ENCODE results near the gene NLRP5.
"Not testable (repeated sequence)": the region's sequence is repeated elsewhere in the genome, so short reads cannot be mapped to it uniquely, and the experiment has no call there.

NLRP5 gene

GRCh38 chr19:56079609-56080008 lies 93.0 kb downstream of the NLRP5 start:
- DNase-seq, result no peak

DNA sequence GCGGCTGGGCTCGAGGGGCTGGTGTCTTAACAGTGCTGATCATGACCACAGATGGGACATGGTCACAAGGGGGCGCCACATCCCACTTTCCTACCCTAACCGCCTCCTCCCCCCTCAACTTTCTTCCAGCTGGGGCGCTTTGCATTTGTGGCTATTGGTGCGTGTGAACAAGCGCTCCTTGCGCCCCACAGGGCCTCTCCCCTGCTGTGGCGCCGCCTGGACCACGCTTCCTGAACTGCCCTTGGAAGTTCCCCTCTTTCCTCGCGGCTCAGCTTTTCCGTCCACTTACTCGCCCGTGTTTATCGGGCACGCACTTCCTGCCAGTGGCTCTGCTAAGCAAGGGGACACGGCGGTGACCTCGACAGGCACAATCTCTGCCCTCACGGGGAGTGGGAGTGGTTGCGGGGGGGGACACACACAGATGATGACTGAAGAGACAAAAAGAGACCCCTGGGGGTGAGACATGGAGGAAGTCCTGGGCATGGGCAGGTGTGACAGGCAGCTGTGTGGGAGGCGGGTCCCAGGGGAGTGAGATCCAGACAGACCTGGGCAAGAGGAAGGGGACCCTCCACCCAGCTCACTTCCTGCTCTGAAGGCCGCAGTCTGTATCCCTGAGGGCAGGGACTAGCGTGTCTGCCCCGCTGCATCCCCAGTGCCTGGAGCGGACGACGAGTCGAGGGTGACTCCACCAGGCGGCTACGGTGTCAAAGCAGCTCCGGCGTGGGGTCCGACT lies 94.3 kb downstream of the NLRP5 start:
- DNase-seq, result peak; percentile 40 to 90

GRCh38 chr19:56083668-56084067 lies 97.1 kb downstream of the NLRP5 start:
- no peak for DNase-seq

DNA sequence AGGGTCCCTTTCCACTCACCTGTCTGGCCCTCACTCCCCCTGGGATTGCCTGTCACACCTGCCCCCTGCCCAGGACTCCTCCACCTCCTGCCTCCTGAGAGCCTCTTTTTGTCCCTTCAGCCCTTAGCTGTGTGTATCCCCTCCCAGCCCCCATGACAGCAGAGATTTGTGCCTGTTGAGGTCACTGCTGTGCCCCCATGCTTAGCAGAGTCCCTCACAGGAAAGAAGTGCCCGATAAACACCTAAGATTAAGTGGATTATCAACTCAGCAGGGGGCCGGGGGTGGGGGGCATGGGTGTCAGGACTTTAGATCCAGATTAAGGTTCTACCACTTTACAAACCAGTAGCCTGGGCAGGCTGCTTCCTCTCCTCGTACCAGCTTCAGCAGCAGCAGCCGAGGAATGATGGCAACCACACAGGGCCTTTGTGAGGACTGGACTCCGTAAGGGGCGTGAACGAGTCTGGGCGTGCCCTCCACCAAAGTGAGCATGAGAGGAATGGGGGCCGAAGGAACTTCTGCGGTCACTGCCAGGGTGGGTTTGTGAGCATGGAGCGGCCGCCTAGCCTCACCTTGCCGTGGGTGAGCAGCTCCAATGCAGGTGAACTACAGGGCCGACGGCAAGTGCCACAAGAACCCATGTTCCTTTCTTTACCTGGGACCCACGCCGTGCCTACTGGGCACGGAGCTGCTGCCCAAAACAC lies 98.4 kb downstream of the NLRP5 start:
- no peak for DNase-seq

GRCh38 chr19:56085571-56086275 lies 99.1 kb downstream of the NLRP5 start:
- no peak for DNase-seq

DNA sequence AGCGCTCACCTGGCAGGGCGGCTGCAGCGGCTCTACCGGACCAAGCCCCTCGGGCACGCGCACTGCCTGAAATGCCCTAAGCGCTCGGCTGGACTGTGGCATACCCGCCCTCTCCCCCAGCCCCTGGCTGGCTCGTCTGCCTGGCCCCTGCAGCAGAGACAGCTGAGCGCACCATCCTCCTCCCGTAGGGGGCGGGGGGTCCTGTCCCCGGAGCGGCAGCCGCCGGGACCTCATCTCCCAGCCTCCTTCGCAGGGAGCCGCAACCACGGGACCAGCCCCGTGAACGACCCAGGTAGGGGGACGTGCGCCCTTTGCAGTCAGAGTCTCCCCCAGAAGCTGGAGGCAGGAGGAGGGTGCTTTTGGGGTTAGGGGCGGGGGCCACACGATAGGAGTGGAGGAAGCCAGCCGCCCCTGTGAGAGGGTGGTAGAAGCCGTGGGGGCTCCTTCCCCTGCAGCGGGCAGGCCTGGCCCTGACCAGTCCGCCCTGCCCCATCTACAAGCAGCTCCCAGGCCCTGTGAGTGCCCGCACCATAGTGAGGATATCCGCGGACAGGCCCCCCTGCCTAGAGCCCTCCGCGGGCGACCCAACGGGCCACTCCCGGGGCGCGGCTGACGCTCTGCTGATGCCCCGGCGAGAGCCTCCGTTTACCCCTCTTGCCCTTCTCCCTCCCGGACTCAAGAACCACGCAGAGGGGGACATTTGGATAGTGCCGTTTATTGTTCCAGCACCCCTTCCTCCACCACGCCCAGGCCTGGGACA lies 100.3 kb downstream of the NLRP5 start:
- DNase-seq, result no peak

DNA sequence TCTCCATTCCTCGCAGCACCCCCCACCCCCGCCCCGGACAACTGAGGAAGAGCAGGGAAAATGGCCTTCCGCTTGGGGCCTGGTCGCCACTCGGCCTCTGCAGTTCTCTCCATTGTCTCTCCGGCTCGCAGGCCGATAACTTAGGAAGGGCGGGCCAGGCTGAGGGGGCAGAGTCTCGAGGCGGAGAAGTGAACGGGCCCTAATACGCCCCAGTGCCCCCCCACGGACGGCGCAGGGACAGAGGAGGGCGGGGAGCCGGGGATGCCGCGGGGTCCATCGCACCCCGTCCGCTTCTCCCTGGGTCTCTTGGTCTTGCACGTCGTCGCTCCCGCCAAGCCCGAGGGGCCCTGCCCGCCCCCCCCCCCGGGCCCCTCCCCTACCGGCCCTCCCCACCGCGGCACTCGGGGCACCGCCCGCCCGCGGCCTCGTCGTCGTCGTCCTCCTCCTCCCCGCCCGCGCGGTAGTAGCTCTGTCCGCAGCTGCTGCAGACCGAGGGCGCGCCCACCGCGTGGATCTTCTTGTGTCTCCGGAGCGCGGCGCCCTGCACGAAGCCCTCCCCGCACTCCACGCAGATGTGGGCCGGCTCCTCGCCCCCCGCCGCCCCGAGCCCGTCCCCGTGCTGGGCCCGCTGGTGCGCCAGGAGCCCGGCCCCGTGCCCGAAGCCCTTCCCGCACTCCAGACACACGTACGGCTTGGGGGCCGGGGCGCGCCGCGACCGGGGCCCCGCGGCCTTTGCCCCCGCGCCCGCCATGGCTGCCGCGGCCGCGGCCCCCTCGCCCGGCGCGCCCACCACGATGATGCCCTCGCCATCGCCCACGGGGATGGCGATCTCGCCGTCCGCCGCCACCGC lies 101.3 kb downstream of the NLRP5 start:
- no peak for DNase-seq

DNA sequence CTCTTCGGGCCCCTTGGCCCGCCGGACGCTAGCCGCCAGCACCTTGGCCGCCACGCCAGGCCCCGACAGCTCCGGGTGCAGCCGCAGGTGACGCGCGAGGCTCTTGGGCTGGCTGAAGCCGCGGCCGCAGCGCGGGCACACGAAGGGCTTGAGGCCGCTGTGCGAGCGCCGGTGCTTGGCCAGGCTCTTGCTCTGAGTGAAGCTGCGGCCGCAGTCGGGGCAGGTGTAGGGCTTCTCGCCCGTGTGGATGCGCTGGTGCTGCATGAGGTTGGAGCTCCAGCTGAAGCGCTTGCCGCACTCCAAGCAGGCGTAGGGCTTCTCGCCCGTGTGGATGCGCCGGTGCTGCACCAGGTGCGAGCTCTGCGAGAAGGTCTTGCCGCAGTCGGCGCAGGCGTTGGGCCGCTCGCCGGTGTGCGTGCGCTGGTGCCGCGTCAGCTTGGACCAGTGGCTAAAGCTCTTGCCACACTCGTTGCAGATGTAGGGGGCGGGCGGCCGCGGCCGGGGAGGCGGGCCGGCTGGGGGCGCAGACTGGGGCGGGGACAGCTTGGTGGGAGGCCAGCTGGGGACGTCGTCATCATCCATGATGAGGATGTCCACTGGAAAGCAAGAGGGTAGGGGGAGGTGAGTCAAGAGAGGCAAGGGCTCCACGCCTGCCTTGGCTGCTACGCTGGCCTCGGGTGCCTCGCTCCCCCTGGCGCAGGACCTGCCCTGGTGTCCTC lies 102.1 kb downstream of the NLRP5 start:
- no peak for DNase-seq

DNA sequence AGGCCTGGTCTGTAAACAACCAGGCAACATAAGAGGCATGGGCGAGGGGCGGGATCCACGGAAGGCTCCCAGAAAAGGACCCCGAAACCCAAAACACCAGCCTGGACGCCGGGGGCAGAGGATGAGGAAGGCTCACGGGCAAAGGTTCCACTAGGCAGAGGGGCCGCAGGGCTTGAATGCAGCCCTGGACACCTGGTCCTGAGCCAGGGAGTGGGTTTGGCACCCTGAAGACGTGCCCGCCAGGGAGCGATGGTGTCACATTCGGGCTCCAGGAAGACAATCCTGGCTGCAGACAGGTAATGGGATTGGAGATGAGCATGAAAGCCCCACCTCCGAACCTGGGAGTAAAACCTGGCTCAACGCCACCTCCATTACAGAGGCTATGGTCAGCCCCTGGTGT lies 102.8 kb downstream of the NLRP5 start:
- DNase-seq, result no peak

- no peak for DNase-seq
Observed at GRCh38 chr19:56091066-56091490, 104.5 kb downstream of the NLRP5 start.

GRCh38 chr19:56091751-56092546 lies 105.4 kb downstream of the NLRP5 start:
- no peak for DNase-seq

- no peak for DNase-seq
Observed at GRCh38 chr19:56092685-56093631, 106.4 kb downstream of the NLRP5 start.

- no peak for DNase-seq
Observed at GRCh38 chr19:56094449-56094848, 107.9 kb downstream of the NLRP5 start.

DNA sequence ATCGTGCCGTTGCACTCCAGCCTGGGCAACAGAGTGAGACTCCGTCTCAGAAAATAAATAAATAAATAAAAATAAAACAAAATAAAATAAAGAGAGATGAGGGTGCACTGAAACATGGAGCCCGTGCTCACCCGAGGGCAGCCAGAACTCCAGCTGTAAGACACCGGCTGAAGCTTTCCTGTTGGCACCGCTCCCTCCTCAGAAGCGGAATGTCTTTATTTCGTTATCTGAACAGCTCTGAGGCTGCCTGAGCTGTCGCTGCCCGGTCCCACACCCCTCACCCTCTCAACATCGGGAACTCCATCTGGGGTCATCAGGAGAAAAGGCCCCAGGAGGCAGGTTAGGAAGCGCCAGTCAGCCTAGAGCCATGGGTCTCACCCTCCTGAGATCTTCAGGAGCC lies 110.1 kb downstream of the NLRP5 start:
- no peak for DNase-seq

- DNase-seq, result no peak
Observed at GRCh38 chr19:56097306-56097705, 110.7 kb downstream of the NLRP5 start.

DNA sequence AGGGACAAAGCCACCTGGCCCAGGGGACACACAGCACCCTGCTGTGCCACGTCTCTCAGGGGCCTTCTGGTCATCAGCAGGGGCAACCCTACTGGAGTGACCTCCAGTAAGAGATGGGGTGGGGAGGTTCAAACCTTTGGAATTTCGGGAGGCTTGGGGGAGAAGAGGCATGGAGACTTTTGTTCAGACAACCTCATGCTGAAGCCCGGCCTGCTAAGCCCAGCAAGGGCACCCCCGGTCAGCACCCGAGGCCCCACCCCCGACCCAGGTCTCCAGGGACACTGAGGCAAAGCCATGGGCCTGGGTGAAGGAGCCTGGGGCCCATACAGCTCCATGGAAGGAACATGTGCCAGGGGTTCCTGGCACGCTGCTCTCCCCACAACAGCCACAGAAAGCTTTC lies 111.2 kb downstream of the NLRP5 start:
- DNase-seq, result no peak

DNA sequence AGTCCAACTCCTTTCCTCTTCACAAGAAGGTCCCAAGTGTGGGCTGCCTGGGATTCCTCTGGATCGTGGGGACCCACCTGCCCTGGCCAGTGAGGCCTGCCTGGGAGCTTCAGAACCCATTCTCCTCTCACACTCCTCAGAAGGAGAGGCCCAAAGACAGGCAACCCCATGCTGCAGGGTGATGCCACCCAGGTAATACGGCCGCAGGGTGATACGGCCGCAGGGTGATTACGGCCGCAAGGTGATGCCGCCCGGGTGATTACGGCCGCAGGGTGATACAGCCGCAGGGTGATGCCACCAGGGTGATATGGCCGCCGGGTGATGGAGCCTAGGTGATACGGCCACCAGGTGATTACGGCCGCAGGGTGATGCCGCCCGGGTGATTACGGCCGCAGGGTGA lies 111.7 kb downstream of the NLRP5 start:
- DNase-seq, result not testable (repeated sequence)

- DNase-seq, result no peak
Observed at GRCh38 chr19:56098731-56099568, 112.4 kb downstream of the NLRP5 start.

Data from bone marrow (tissue), 2 donors.